ENCODE results near the gene KCNMA1.

DNA sequence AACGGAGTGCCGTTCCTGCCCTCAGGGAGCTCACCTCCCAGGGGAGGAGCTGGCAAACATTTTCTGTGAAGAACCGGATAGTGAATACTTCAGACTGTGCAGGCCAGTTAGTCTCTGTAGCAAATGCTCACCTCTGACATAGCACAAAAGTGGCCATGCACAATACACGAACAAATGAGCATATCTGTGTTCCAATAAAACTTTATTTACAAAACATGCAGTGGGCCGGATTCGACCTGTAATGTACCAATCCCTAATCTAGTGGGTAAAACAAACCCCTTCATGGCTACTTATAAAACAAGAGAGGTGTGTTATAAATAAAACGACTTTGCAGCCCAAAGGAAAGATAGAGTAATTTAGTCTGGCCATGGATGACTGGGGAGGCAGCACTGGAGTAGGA lies 48.7 kb downstream of the KCNMA1 start:
- no peak for TF ChIP-seq TEAD4 (IDR thresholded peaks at IDR 0.05; ENCODE audit: borderline replicate concordance, insufficient read depth)
- no peak for TF ChIP-seq CTCF (IDR thresholded peaks at IDR 0.05)
- TF ChIP-seq POLR2AphosphoS5 (IDR thresholded peaks at IDR 0.05; ENCODE audit: low read depth, low read length): no peak
- no peak for TF ChIP-seq EZH2phosphoT487 (IDR thresholded peaks at IDR 0.05; ENCODE audit: borderline replicate concordance, low read depth)
- TF ChIP-seq USF2 (IDR thresholded peaks at IDR 0.05; ENCODE audit: borderline replicate concordance, low read depth, low read length): no peak
- no peak for TF ChIP-seq REST (IDR thresholded peaks at IDR 0.05; ENCODE audit: low read depth, low read length)

Data from SK-N-SH (cell line).